GM19351 (cell line): ENCODE results near the gene DIP2A.
A peak's percentile ranks its signal among the peaks of the same experiment; 100 is the strongest.
"Not testable (repeated sequence)": the region's sequence is repeated elsewhere in the genome, so short reads cannot be mapped to it uniquely, and the experiment has no call there.

Experiments used
- ATAC-seq: cut with Tn5 transposase; IDR thresholded peaks from one replicate; pipeline ENCODE4 v1.9.1; 2021; ENCODE audit warnings: mild to moderate bottlenecking, moderate library complexity; ENCODE audit not compliant: unreplicated experiment

DIP2A gene

GRCh38 chr21:46442938-46443337, 15.8 kb upstream of the DIP2A start:
- ATAC-seq, result no peak

- no peak for ATAC-seq
These were observed 14.8 kb upstream of the DIP2A start for GRCh38 chr21:46443910-46444309.

GRCh38 chr21:46448108-46448507, 10.6 kb upstream of the DIP2A start:
- no peak for ATAC-seq

- ATAC-seq, result not testable (repeated sequence)
These were observed 9.8 kb upstream of the DIP2A start for GRCh38 chr21:46448855-46449254.

GRCh38 chr21:46452710-46453109, 6.0 kb upstream of the DIP2A start:
- ATAC-seq, result no peak

GRCh38 chr21:46454142-46454541, 4.5 kb upstream of the DIP2A start:
- ATAC-seq, result no peak

GRCh38 chr21:46454634-46455390, 3.9 kb upstream of the DIP2A start:
- no peak for ATAC-seq

GRCh38 chr21:46455575-46456385, 2.9 kb upstream of the DIP2A start:
- no peak for ATAC-seq

- no peak for ATAC-seq
These were observed 1.9 kb upstream of the DIP2A start for GRCh38 chr21:46456750-46457149.

- peak; percentile 33 for ATAC-seq
These were observed 833 bp upstream of the DIP2A start for GRCh38 chr21:46457801-46458314.

- ATAC-seq, result no peak
These were observed 299 bp downstream of the DIP2A start for GRCh38 chr21:46459024-46459355.

- no peak for ATAC-seq
These were observed 843 bp downstream of the DIP2A start for GRCh38 chr21:46459356-46460112.

GRCh38 chr21:46461909-46462308, 3.2 kb downstream of the DIP2A start:
- ATAC-seq, result no peak

GRCh38 chr21:46465153-46465552, 6.5 kb downstream of the DIP2A start:
- not testable (repeated sequence) for ATAC-seq

- ATAC-seq, result no peak
These were observed 7.0 kb downstream of the DIP2A start for GRCh38 chr21:46465651-46466050.

- no peak for ATAC-seq
These were observed 9.6 kb downstream of the DIP2A start for GRCh38 chr21:46468108-46468774.

GRCh38 chr21:46469275-46469674, 10.6 kb downstream of the DIP2A start:
- no peak for ATAC-seq

- ATAC-seq, result no peak
These were observed 12.8 kb downstream of the DIP2A start for GRCh38 chr21:46471514-46471913.

GRCh38 chr21:46472246-46472645, 13.6 kb downstream of the DIP2A start:
- no peak for ATAC-seq

GRCh38 chr21:46474382-46474781, 15.7 kb downstream of the DIP2A start:
- ATAC-seq, result no peak

- no peak for ATAC-seq
These were observed 16.6 kb downstream of the DIP2A start for GRCh38 chr21:46475296-46475695.
